Type B pancreatic cell (in vitro differentiated cells): ENCODE data around the gene CSK. TPM values are rescaled to one million over a fixed set of nuclear protein-coding genes. Genes with fewer than 3 reads are reported as not detected.
A peak's percentile ranks its signal among the peaks of the same experiment; 100 is the strongest.

Experiments
- DNase-seq: peaks from one replicate; pipeline ENCODE4 v3.0.0; 2021; ENCODE audit warnings: mixed read lengths; ENCODE audit not compliant: unreplicated experiment; ENCODE audit errors: extremely low spot score
- H3K27ac Mint-ChIP-seq: 2 replicates; pipeline ENCODE4 v1.8.0; 2021; ENCODE audit warnings: mild to moderate bottlenecking, mixed read lengths
- H3K27me3 Mint-ChIP-seq: 2 replicates; pipeline ENCODE4 v1.8.0; 2021; ENCODE audit warnings: mixed read lengths
- H3K36me3 Mint-ChIP-seq: 2 replicates; pipeline ENCODE4 v1.8.0; 2021; ENCODE audit warnings: mixed read lengths
- H3K4me1 Mint-ChIP-seq: one replicate; pipeline ENCODE4 v1.8.0; 2021; ENCODE audit warnings: mixed read lengths; ENCODE audit not compliant: unreplicated experiment
- H3K4me3 Mint-ChIP-seq: 2 replicates; pipeline ENCODE4 v1.8.0; 2021; ENCODE audit warnings: mild to moderate bottlenecking, mixed read lengths
- H3K9me3 Mint-ChIP-seq: 2 replicates; pipeline ENCODE4 v1.8.0; 2021; ENCODE audit warnings: mixed read lengths
- total RNA-seq: library from RNA; stranded (reverse); gene quantifications from 2 replicates; pipeline ENCODE4 v1.2.1, GENCODE V29; 2021; ENCODE audit warnings: low replicate concordance
- TF ChIP-seq, protein P1 (sequence below): fragments of 200-600 bp; sonication (generic); conservative IDR thresholded peaks from 2 replicates; pipeline ENCODE4 v1.5.0; 2021; ENCODE audit warnings: antibody characterized with exemption, mild to moderate bottlenecking

The CSK gene
- total RNA-seq, 1 donor from 2014 or later: 77.4 TPM

DNA sequence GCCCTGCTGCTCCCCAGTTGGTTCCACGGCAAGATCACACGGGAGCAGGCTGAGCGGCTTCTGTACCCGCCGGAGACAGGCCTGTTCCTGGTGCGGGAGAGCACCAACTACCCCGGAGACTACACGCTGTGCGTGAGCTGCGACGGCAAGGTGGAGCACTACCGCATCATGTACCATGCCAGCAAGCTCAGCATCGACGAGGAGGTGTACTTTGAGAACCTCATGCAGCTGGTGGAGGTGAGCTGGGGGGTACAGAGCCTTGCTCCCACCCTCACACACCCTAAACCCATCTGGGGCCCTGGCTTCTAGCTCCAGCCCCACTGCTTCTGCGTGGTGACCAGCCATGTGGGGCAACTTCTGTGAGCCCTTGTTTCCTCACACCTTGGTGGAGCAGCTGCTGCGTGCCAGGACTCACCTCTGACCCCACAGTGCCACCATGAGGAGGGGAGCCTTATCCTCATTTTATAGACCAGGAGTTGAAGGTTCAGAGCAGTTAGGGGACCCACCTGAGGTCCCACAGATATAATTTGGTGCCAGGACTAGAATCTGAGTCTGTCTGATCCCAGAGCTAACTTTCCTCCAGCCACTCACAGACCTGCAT, 17.5 kb downstream of the CSK start:
- no peak for DNase-seq
- Mint-ChIP-seq H3K4me1 (no peaks in the 10 kb centered on the region), H3K27me3 (no peaks in the 10 kb centered on the region), H3K4me3 (no peak overlapping the region), H3K9me3 (no peaks in the 10 kb centered on the region), H3K27ac (no peak overlapping the region), H3K36me3 (peaks cover 6% of the 10 kb centered on the region)
- TF ChIP-seq, protein P1, sequence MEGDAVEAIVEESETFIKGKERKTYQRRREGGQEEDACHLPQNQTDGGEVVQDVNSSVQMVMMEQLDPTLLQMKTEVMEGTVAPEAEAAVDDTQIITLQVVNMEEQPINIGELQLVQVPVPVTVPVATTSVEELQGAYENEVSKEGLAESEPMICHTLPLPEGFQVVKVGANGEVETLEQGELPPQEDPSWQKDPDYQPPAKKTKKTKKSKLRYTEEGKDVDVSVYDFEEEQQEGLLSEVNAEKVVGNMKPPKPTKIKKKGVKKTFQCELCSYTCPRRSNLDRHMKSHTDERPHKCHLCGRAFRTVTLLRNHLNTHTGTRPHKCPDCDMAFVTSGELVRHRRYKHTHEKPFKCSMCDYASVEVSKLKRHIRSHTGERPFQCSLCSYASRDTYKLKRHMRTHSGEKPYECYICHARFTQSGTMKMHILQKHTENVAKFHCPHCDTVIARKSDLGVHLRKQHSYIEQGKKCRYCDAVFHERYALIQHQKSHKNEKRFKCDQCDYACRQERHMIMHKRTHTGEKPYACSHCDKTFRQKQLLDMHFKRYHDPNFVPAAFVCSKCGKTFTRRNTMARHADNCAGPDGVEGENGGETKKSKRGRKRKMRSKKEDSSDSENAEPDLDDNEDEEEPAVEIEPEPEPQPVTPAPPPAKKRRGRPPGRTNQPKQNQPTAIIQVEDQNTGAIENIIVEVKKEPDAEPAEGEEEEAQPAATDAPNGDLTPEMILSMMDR: no peak

DNA sequence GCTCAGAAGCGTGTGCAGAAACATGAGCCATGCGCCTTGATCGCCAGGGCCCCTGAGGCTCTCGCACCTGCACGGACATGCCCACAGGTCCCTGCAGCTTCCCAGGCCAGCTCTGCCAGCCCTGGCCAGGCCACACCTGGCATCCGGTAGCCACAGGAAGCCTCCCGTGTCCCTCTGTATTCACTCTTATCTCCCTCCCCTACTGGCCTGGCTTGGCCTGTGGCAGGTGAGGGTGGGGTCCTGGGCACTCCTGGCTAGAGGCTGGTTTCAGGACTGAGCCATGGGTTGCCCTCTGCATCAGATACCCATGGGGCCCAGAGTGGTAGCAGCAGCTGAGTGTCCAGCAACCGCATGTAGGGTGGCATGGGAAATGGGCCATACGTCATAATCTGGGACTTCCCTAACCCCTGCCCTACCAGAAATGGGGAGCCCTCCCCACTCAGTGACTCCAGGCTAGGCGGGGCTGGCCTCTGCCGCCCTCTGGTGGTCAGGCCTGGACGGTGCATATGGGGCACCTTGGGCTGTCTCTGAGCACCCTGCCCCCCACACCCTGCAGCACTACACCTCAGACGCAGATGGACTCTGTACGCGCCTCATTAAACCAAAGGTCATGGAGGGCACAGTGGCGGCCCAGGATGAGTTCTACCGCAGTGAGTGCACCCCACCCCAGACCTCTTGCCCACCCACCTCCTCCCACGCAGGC, 18.1 kb downstream of the CSK start:
- peak overlapping the region; percentile 46 for H3K27ac Mint-ChIP-seq
- peaks cover 9% of the 10 kb centered on the region for H3K36me3 Mint-ChIP-seq
- H3K9me3 Mint-ChIP-seq: no peaks in the 10 kb centered on the region
- no peaks in the 10 kb centered on the region for H3K27me3 Mint-ChIP-seq
- no peak overlapping the region for H3K4me3 Mint-ChIP-seq
- no peaks in the 10 kb centered on the region for H3K4me1 Mint-ChIP-seq
- DNase-seq: no peak
- TF ChIP-seq, protein P1: peak; percentile 94

DNA sequence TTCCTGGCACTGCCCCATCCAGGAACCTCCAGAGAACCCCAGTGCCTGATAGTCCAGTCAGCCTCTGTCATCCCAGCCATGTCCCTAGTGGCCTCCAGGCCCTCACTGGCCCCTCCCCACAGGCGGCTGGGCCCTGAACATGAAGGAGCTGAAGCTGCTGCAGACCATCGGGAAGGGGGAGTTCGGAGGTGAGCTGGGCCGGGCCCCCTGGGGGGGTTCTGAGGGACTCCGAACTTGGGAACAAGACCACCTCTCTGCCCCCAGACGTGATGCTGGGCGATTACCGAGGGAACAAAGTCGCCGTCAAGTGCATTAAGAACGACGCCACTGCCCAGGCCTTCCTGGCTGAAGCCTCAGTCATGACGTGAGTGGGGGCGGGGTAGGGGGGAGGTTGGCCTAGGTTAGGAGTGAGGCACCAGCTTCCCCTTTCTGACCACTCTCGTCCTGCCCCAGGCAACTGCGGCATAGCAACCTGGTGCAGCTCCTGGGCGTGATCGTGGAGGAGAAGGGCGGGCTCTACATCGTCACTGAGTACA, 18.7 kb downstream of the CSK start:
- no peaks in the 10 kb centered on the region for H3K9me3 Mint-ChIP-seq
- no peak overlapping the region for H3K27ac Mint-ChIP-seq
- H3K4me1 Mint-ChIP-seq: no peaks in the 10 kb centered on the region
- TF ChIP-seq, protein P1: no peak
- peaks cover 10% of the 10 kb centered on the region for H3K36me3 Mint-ChIP-seq
- DNase-seq: no peak
- no peak overlapping the region for H3K4me3 Mint-ChIP-seq
- no peaks in the 10 kb centered on the region for H3K27me3 Mint-ChIP-seq

DNA sequence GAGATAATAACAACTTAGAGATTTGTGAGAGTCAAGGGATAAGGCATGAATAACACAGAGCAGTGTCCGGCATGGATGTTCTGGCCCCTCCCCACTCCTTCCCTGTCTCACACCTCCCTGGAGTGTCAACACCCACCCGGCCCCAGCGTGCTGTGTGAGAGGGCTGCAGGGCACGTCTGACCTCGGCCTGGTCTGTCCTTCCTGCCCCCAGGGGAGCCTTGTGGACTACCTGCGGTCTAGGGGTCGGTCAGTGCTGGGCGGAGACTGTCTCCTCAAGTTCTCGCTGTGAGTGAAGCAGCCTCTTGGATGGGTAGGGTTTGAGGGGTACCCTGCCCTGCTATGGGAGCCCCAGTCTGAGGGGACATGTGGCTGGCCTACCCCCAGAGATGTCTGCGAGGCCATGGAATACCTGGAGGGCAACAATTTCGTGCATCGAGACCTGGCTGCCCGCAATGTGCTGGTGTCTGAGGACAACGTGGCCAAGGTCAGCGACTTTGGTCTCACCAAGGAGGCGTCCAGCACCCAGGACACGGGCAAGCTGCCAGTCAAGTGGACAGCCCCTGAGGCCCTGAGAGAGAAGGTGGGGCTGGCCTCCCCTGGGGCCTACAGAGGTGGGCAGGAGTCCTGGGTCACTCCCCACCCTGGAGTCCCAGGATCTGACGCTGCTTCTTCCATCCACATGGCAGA, 19.6 kb downstream of the CSK start:
- TF ChIP-seq, protein P1: no peak
- no peak for DNase-seq
- no peaks in the 10 kb centered on the region for H3K4me1 Mint-ChIP-seq
- no peaks in the 10 kb centered on the region for H3K27me3 Mint-ChIP-seq
- H3K36me3 Mint-ChIP-seq: peaks cover 10% of the 10 kb centered on the region
- no peak overlapping the region for H3K4me3 Mint-ChIP-seq
- H3K27ac Mint-ChIP-seq: no peak overlapping the region
- no peaks in the 10 kb centered on the region for H3K9me3 Mint-ChIP-seq

DNA sequence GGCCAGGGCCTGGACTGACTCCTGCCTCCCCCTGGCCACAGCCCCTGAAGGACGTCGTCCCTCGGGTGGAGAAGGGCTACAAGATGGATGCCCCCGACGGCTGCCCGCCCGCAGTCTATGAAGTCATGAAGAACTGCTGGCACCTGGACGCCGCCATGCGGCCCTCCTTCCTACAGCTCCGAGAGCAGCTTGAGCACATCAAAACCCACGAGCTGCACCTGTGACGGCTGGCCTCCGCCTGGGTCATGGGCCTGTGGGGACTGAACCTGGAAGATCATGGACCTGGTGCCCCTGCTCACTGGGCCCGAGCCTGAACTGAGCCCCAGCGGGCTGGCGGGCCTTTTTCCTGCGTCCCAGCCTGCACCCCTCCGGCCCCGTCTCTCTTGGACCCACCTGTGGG, 20.4 kb downstream of the CSK start:
- TF ChIP-seq, protein P1: no peak
- Mint-ChIP-seq H3K4me1 (no peaks in the 10 kb centered on the region), H3K4me3 (no peak overlapping the region), H3K36me3 (peaks cover 10% of the 10 kb centered on the region), H3K27ac (no peak overlapping the region), H3K27me3 (no peaks in the 10 kb centered on the region), H3K9me3 (no peaks in the 10 kb centered on the region)
- DNase-seq: no peak
